DND-41 (cell line): Measurements from ENCODE around the gene AJAP1.

Experiments used
- ATAC-seq: fragments of 200-7000 bp; cut with Tn5 transposase; 3 replicates; pipeline ENCODE4 v1.9.1; 2021; ENCODE audit warnings: low read depth; ENCODE audit not compliant: insufficient read depth
- DNase-seq: peaks from one replicate; pipeline ENCODE4 v3.0.0-alpha.2; 2020
- H2AFZ ChIP-seq: 2 replicates; pipeline ENCODE4 v1.6.0; 2012; ENCODE audit warnings: low read depth, low read length
- H3K27ac ChIP-seq: 2 replicates; pipeline ENCODE4 v1.5.1; 2012; ENCODE audit warnings: low read length, inconsistent platforms
- H3K27me3 ChIP-seq: fragments of 200-600 bp; sonication (generic); 2 replicates; pipeline ENCODE4 v1.6.0; 2012; ENCODE audit warnings: low read length, mild to moderate bottlenecking, inconsistent platforms; ENCODE audit not compliant: insufficient read depth, poor library complexity
- H3K36me3 ChIP-seq: 2 replicates; pipeline ENCODE4 v1.5.1; 2012; ENCODE audit warnings: low read length, inconsistent platforms; ENCODE audit not compliant: insufficient read depth
- H3K4me1 ChIP-seq: 2 replicates; pipeline ENCODE4 v1.5.1; 2012; ENCODE audit warnings: mild to moderate bottlenecking, low read length; ENCODE audit not compliant: insufficient read depth
- H3K4me2 ChIP-seq: 2 replicates; pipeline ENCODE4 v1.6.0; 2012; ENCODE audit warnings: mild to moderate bottlenecking, moderate library complexity, low read length, inconsistent platforms; ENCODE audit not compliant: insufficient read depth
- H3K4me3 ChIP-seq, 2 experiments: fragments of 200-600 bp in 1 of 2; shearing (Covaris generic) in 1 of 2; 2 replicates each; pipeline ENCODE4 v1.5.1; 2012 to 2016; ENCODE audit warnings: inconsistent platforms in 2 of 2, low read length in 2 of 2, mild to moderate bottlenecking in 2 of 2, low read depth in 1 of 2, moderate library complexity in 1 of 2
- H3K79me2 ChIP-seq: 2 replicates; pipeline ENCODE4 v1.6.0; 2012; ENCODE audit warnings: low read length, inconsistent platforms; ENCODE audit not compliant: insufficient read depth
- H3K9ac ChIP-seq: 2 replicates; pipeline ENCODE4 v1.6.0; 2012; ENCODE audit warnings: low read depth, mild to moderate bottlenecking, inconsistent platforms, low read length, moderate library complexity
- H3K9me3 ChIP-seq: 2 replicates; pipeline ENCODE4 v1.5.1; 2012; ENCODE audit warnings: low read length, moderate library complexity, mild to moderate bottlenecking, inconsistent platforms; ENCODE audit not compliant: insufficient read depth, severe bottlenecking
- H4K20me1 ChIP-seq: 2 replicates; pipeline ENCODE4 v1.6.0; 2012; ENCODE audit warnings: low read length; ENCODE audit not compliant: insufficient read depth
- EZH2 ChIP-seq: IDR thresholded peaks from 3 replicates; pipeline ENCODE4 v1.6.1; 2012; ENCODE audit warnings: borderline replicate concordance, low read depth, mild to moderate bottlenecking, moderate library complexity, low read length, inconsistent platforms; ENCODE audit not compliant: severe bottlenecking
- TF ChIP-seq, protein P1 (sequence below): IDR thresholded peaks from 2 replicates; pipeline ENCODE4 v1.5.1; 2012; ENCODE audit warnings: borderline replicate concordance, low read length, moderate library complexity, mild to moderate bottlenecking; ENCODE audit not compliant: poor library complexity, severe bottlenecking; ENCODE audit errors: extremely low read depth

AJAP1 gene

DNA sequence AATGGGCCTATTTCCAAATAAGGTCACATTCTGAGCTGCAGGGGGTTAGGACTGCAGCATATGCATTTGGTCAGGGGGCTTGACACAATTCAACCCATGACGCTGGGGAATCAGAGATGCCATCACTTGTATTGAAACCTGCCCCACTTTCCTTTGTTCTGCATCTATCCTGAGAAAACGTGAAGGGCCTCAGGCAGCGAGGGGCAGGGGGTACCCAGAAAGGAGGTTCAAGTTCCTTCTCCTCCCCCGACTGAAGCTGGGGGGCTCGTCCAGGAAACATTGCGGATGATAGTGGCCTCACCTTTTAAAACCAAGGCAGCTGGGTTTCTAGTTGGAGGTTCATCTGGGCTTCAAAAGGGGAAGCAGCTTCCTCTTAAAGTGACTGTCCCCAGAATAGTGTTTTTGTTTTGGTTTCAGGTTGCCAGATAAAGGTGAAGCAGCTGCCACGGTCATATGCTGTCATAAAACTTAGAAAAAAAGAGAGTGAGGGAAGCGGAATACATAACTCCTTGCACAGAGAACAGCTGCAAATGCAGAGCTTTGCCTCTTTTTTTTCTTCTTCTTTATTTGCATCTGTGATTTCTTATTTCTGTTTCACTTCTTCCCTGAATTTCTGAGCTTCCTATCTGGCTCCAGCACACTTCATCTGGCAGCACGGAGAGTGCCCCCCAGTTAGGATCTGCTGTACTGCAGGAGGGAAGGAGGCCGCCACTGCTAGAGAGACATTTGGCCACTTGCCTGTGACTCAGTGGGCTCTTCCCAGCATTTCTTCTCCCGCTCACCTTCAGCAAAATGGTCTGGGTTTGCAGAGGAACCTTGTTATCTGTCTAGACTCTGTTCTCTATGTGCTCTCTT lies 142.0 kb downstream of the AJAP1 start:
- TF ChIP-seq, protein P1, sequence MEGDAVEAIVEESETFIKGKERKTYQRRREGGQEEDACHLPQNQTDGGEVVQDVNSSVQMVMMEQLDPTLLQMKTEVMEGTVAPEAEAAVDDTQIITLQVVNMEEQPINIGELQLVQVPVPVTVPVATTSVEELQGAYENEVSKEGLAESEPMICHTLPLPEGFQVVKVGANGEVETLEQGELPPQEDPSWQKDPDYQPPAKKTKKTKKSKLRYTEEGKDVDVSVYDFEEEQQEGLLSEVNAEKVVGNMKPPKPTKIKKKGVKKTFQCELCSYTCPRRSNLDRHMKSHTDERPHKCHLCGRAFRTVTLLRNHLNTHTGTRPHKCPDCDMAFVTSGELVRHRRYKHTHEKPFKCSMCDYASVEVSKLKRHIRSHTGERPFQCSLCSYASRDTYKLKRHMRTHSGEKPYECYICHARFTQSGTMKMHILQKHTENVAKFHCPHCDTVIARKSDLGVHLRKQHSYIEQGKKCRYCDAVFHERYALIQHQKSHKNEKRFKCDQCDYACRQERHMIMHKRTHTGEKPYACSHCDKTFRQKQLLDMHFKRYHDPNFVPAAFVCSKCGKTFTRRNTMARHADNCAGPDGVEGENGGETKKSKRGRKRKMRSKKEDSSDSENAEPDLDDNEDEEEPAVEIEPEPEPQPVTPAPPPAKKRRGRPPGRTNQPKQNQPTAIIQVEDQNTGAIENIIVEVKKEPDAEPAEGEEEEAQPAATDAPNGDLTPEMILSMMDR: no peak
- TF ChIP-seq EZH2: no peak
- Histone ChIP-seq H3K9ac (no peak overlapping the region), H4K20me1 (no peaks in the 10 kb centered on the region), H3K27ac (no peak overlapping the region), H3K4me2 (no peak overlapping the region), H3K27me3 (no peaks in the 10 kb centered on the region), H3K9me3 (peaks cover 3% of the 10 kb centered on the region), H3K79me2 (no peaks in the 10 kb centered on the region), H2AFZ (no peak overlapping the region), H3K36me3 (no peaks in the 10 kb centered on the region), H3K4me1 (no peaks in the 10 kb centered on the region), H3K4me3 (no peak overlapping the region)
- DNase-seq (no peak), ATAC-seq (no peak)

DNA sequence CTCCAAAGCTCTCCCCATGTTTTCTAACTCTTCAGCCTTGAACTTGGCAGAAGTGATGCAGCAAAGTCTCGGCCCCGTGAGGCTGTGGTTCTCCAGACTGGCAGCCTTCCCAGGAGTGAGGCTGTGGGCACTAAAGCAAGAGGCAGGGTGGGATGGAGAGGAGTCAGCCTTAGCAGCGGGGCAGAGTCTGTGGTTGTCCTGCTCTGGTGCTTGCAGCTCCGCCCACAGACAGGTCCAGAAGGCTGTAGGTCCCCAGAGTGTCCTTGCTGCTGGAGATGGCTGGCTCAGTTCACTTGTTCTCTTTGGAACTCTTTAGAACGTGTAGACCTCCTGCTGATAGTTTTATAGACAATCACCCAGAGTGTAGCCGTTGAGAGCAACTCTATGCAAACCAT lies 142.6 kb downstream of the AJAP1 start:
- no peaks in the 10 kb centered on the region for H3K36me3 ChIP-seq
- H3K4me3 ChIP-seq: no peak overlapping the region
- H3K4me1 ChIP-seq: no peaks in the 10 kb centered on the region
- no peak for DNase-seq
- no peaks in the 10 kb centered on the region for H3K79me2 ChIP-seq
- H3K9me3 ChIP-seq: peaks cover 3% of the 10 kb centered on the region
- H3K9ac ChIP-seq: no peak overlapping the region
- no peak for TF ChIP-seq EZH2
- TF ChIP-seq, protein P1: no peak
- H3K27ac ChIP-seq: no peak overlapping the region
- ATAC-seq: no peak
- no peak overlapping the region for H2AFZ ChIP-seq
- no peak overlapping the region for H3K4me2 ChIP-seq
- no peaks in the 10 kb centered on the region for H3K27me3 ChIP-seq
- H4K20me1 ChIP-seq: no peaks in the 10 kb centered on the region

DNA sequence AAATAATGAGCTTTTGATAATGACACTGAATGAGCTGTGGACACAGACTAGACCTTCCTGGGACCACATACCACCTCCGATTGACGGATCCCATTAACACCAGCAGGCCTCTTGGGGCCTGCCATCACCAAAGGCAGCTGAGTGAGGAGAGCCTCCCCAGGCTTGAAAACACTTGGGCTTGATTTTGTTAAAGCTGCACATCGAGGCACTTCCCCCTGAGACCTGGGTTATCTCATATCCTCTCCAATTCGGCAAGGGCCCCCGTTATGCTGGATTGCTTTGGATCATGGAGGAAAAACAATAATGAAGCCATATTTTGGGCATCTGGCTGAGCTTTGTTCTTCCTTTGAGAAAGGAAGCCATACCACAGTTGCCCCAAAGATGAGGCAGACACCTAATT lies 143.0 kb downstream of the AJAP1 start:
- H3K36me3 ChIP-seq: no peaks in the 10 kb centered on the region
- H3K79me2 ChIP-seq: no peaks in the 10 kb centered on the region
- no peak overlapping the region for H3K9ac ChIP-seq
- no peaks in the 10 kb centered on the region for H3K27me3 ChIP-seq
- no peak overlapping the region for H3K4me3 ChIP-seq
- no peak for TF ChIP-seq EZH2
- TF ChIP-seq, protein P1: no peak
- no peaks in the 10 kb centered on the region for H3K4me1 ChIP-seq
- H3K4me2 ChIP-seq: no peak overlapping the region
- no peaks in the 10 kb centered on the region for H4K20me1 ChIP-seq
- DNase-seq (no peak), ATAC-seq (no peak)
- H2AFZ ChIP-seq: no peak overlapping the region
- peaks cover 3% of the 10 kb centered on the region for H3K9me3 ChIP-seq
- H3K27ac ChIP-seq: no peak overlapping the region
